K562 (cell line): ENCODE results near the gene ECM1. TPM values are rescaled to one million over a fixed set of nuclear protein-coding genes. Genes with fewer than 3 reads are reported as not detected.

Experiments
- CEBPB ChIP-seq: fragments of 450-650 bp; IDR thresholded peaks from 2 replicates; pipeline ENCODE4 v1.6.1; 2016; ENCODE audit warnings: missing genetic modification characterization, missing compliant biosample characterization
- DMBX1 ChIP-seq: fragments of 250-450 bp; sonication (Bioruptor Pico); IDR thresholded peaks from 2 replicates; pipeline ENCODE4 v1.8.0; 2022; ENCODE audit warnings: inconsistent platforms, mild to moderate bottlenecking, moderate library complexity, borderline replicate concordance
- DPF2 ChIP-seq: fragments of 450-650 bp; IDR thresholded peaks from 2 replicates; pipeline ENCODE4 v1.6.1; 2016
- POLR2B ChIP-seq: fragments of 450-650 bp; IDR thresholded peaks from 2 replicates; pipeline ENCODE4 v1.6.1; 2018; ENCODE audit warnings: low read depth; ENCODE audit not compliant: partially characterized antibody
- REST ChIP-seq, 2 experiments: fragments of 450-650 bp; formaldehyde crosslinking in 1 of 2; IDR thresholded peaks; 2 replicates each; pipeline versions ENCODE4 v1.4.0 to v1.6.1; 2014 to 2020; ENCODE audit warnings: mild to moderate bottlenecking in 2 of 2, borderline replicate concordance in 1 of 2, low read depth in 1 of 2
- SPI1 ChIP-seq: IDR thresholded peaks from 2 replicates; pipeline ENCODE4 v1.6.1; 2011; ENCODE audit warnings: low read depth, low read length, control low read depth, borderline replicate concordance
- SUPT5H ChIP-seq: fragments of 450-650 bp; IDR thresholded peaks from 2 replicates; pipeline ENCODE4 v1.6.1; 2016
- YBX1 ChIP-seq: fragments of 450-650 bp; IDR thresholded peaks from 2 replicates; pipeline ENCODE4 v1.7.1; 2016; ENCODE audit warnings: mild to moderate bottlenecking
- ZNF444 ChIP-seq: fragments of 250-450 bp; sonication (Bioruptor Pico); IDR thresholded peaks from 2 replicates; pipeline ENCODE4 v1.4.0; 2020; ENCODE audit warnings: mild to moderate bottlenecking, moderate library complexity
- polyA plus RNA-seq, 8 experiments: library from polyadenylated mRNA; depleted of rRNA in 4 of 8; stranded (reverse) in 5 of 8; unstranded in 3 of 8; fragments of >200 nt; fragmentation: Nextera tagmentation in 2 of 8; fragmentation: Illumina TruSeq in 1 of 8; extraction: Ambion mirVana in 2 of 8; extraction: Trizol in 1 of 8; gene quantifications; 2 replicates each; pipeline versions ENCODE4 v1.2.1 to v1.2.3, GENCODE V29; 2011 to 2014; ENCODE audit warnings: inconsistent platforms in 1 of 8, missing spikeins in 1 of 8
- total RNA-seq, 7 experiments: library from RNA; depleted of rRNA in 6 of 7; stranded (reverse); fragments of >200 nt in 6 of 7; fragmentation: Illumina TruSeq in 2 of 7; extraction: Trizol in 2 of 7; gene quantifications; 2 replicates each; pipeline versions ENCODE4 v1.2.1 to v1.2.3, GENCODE V29; 2011 to 2021; ENCODE audit warnings: low replicate concordance in 1 of 7
- TF ChIP-seq, protein P1 (sequence below): fragments of 450-650 bp; IDR thresholded peaks from 2 replicates; pipeline ENCODE4 v1.6.1; 2016; ENCODE audit warnings: missing biosample characterization, missing genetic modification characterization
- TF ChIP-seq, protein P2 (sequence below): IDR thresholded peaks from 2 replicates; pipeline ENCODE4 v1.6.1; 2012; ENCODE audit warnings: low read depth, low read length, improper control_type of control experiment, borderline replicate concordance
- TF ChIP-seq, protein P3 (sequence below): fragments of 450-650 bp; IDR thresholded peaks from 2 replicates; pipeline ENCODE4 v1.6.1; 2017; ENCODE audit warnings: antibody characterized with exemption, mild to moderate bottlenecking

The ECM1 gene
- total and polyA plus RNA-seq, 9 of the 15 experiments (the other 6 are each of a cell fraction or from before 2014, with no cell fraction given) = 6.6 to 52.2 (median 12.8) TPM

GRCh38 chr1:150552128-150552910, 44.4 kb downstream of the ECM1 start (continued):
- TF ChIP-seq REST (IDR thresholded peaks at IDR 0.05; ENCODE audit: borderline replicate concordance) (peak; percentile 60), REST (CRISPR knock-in tag; IDR thresholded peaks at IDR 0.05; ENCODE audit: low read depth) (no peak), CEBPB (tag) (peak; percentile 100), DMBX1 (CRISPR knock-in tag) (peak; percentile 49; the same call in 1 of the 2 replicates), POLR2B (peak; percentile 58), ZNF444 (CRISPR knock-in tag) (no peak), SPI1 (peak; percentile 90), SUPT5H (peak; percentile 68), YBX1 (no peak), DPF2 (peak; percentile 90)
- TF ChIP-seq, protein P1, sequence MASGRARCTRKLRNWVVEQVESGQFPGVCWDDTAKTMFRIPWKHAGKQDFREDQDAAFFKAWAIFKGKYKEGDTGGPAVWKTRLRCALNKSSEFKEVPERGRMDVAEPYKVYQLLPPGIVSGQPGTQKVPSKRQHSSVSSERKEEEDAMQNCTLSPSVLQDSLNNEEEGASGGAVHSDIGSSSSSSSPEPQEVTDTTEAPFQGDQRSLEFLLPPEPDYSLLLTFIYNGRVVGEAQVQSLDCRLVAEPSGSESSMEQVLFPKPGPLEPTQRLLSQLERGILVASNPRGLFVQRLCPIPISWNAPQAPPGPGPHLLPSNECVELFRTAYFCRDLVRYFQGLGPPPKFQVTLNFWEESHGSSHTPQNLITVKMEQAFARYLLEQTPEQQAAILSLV (tag) = peak; percentile 58; the same call in 1 of the 2 replicates
- TF ChIP-seq, protein P2, sequence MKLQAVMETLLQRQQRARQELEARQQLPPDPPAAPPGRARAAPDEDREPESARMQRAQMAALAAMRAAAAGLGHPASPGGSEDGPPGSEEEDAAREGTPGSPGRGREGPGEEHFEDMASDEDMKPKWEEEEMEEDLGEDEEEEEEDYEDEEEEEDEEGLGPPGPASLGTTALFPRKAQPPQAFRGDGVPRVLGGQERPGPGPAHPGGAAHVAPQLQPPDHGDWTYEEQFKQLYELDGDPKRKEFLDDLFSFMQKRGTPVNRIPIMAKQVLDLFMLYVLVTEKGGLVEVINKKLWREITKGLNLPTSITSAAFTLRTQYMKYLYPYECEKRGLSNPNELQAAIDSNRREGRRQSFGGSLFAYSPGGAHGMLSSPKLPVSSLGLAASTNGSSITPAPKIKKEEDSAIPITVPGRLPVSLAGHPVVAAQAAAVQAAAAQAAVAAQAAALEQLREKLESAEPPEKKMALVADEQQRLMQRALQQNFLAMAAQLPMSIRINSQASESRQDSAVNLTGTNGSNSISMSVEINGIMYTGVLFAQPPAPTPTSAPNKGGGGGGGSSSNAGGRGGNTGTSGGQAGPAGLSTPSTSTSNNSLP = no peak
- TF ChIP-seq, protein P3, sequence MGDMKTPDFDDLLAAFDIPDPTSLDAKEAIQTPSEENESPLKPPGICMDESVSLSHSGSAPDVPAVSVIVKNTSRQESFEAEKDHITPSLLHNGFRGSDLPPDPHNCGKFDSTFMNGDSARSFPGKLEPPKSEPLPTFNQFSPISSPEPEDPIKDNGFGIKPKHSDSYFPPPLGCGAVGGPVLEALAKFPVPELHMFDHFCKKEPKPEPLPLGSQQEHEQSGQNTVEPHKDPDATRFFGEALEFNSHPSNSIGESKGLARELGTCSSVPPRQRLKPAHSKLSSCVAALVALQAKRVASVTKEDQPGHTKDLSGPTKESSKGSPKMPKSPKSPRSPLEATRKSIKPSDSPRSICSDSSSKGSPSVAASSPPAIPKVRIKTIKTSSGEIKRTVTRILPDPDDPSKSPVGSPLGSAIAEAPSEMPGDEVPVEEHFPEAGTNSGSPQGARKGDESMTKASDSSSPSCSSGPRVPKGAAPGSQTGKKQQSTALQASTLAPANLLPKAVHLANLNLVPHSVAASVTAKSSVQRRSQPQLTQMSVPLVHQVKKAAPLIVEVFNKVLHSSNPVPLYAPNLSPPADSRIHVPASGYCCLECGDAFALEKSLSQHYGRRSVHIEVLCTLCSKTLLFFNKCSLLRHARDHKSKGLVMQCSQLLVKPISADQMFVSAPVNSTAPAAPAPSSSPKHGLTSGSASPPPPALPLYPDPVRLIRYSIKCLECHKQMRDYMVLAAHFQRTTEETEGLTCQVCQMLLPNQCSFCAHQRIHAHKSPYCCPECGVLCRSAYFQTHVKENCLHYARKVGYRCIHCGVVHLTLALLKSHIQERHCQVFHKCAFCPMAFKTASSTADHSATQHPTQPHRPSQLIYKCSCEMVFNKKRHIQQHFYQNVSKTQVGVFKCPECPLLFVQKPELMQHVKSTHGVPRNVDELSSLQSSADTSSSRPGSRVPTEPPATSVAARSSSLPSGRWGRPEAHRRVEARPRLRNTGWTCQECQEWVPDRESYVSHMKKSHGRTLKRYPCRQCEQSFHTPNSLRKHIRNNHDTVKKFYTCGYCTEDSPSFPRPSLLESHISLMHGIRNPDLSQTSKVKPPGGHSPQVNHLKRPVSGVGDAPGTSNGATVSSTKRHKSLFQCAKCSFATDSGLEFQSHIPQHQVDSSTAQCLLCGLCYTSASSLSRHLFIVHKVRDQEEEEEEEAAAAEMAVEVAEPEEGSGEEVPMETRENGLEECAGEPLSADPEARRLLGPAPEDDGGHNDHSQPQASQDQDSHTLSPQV = peak; percentile 48; the same call in 1 of the 2 replicates
